GM12892 (cell line): ENCODE measurements around the gene OR2J1.

ENCODE experiments used
- POLR2A ChIP-seq: IDR thresholded peaks from 2 replicates; pipeline ENCODE4 v1.6.1; 2011; ENCODE audit warnings: low read depth, low read length, control low read depth
- POLR2AphosphoS5 ChIP-seq: IDR thresholded peaks from 2 replicates; pipeline ENCODE4 v1.6.1; 2011; ENCODE audit warnings: low read depth, low read length, control low read depth
- TAF1 ChIP-seq: IDR thresholded peaks from 2 replicates; pipeline ENCODE4 v1.6.1; 2011; ENCODE audit warnings: low read depth, mild to moderate bottlenecking, control low read depth, low read length, borderline replicate concordance

DNA sequence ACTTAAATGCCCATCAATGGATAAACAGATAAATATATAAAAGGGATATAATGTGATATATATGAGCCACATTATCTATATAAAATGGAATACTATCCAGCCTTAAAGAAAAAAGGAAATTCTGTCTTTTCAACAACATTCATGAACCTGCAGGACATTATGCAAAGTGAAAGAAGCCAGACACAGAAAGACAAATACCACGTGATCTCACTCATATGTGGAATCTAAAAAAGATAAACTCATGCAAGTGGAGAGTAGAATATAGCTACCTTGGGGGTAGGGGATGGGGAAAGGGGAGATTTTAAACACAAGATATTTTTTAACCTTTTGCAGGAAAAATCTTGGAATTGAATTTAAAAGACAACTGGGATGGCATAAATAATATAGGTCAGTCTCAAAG is 1.5 kb upstream of the OR2J1 start:
- TF ChIP-seq POLR2A (no peak), POLR2AphosphoS5 (no peak), TAF1 (no peak)
